GM19463 (cell line): ENCODE results near the gene PELI1.
"Not testable (repeated sequence)": the region's sequence is repeated elsewhere in the genome, so short reads cannot be mapped to it uniquely, and the experiment has no call there.

Experiments
- ATAC-seq: cut with Tn5 transposase; IDR thresholded peaks from one replicate; pipeline ENCODE4 v1.9.1; 2021; ENCODE audit warnings: mild to moderate bottlenecking, moderate library complexity; ENCODE audit not compliant: unreplicated experiment

Gene PELI1

GRCh38 chr2:64092502-64092901, 51.7 kb downstream of the PELI1 start:
- ATAC-seq: peak; percentile 80

GRCh38 chr2:64090264-64090663, 54.0 kb downstream of the PELI1 start:
- no peak for ATAC-seq

GRCh38 chr2:64086347-64087082, 57.7 kb downstream of the PELI1 start:
- ATAC-seq: peak; percentile 41

GRCh38 chr2:64085936-64086335, 58.3 kb downstream of the PELI1 start:
- no peak for ATAC-seq

GRCh38 chr2:64081046-64081445, 63.2 kb downstream of the PELI1 start:
- ATAC-seq: no peak

GRCh38 chr2:64080179-64080578, 64.0 kb downstream of the PELI1 start:
- no peak for ATAC-seq

- ATAC-seq: not testable (repeated sequence)
Measured at GRCh38 chr2:64079688-64080087, 64.5 kb downstream of the PELI1 start.

- ATAC-seq: not testable (repeated sequence)
Measured at GRCh38 chr2:64076828-64077227, 67.4 kb downstream of the PELI1 start.

GRCh38 chr2:64074616-64075015, 69.6 kb downstream of the PELI1 start:
- ATAC-seq: not testable (repeated sequence)

- ATAC-seq: no peak
Measured at GRCh38 chr2:64067326-64067725, 76.9 kb downstream of the PELI1 start.

- ATAC-seq: no peak
Measured at GRCh38 chr2:64065516-64065915, 78.7 kb downstream of the PELI1 start.

GRCh38 chr2:64063924-64064331, 80.3 kb downstream of the PELI1 start:
- ATAC-seq: no peak

GRCh38 chr2:64063454-64063853, 80.8 kb downstream of the PELI1 start:
- no peak for ATAC-seq

GRCh38 chr2:64062840-64063239, 81.4 kb downstream of the PELI1 start:
- ATAC-seq: peak; percentile 84

GRCh38 chr2:64059270-64059669, 85.0 kb downstream of the PELI1 start:
- no peak for ATAC-seq

- ATAC-seq: no peak
Measured at GRCh38 chr2:64056021-64056420, 88.2 kb downstream of the PELI1 start.

- ATAC-seq: no peak
Measured at GRCh38 chr2:64054161-64054915, 89.9 kb downstream of the PELI1 start.

GRCh38 chr2:64052463-64053241, 91.6 kb downstream of the PELI1 start:
- no peak for ATAC-seq

- ATAC-seq: peak; percentile 94
Measured at GRCh38 chr2:64049633-64050220, 94.5 kb downstream of the PELI1 start.

GRCh38 chr2:64045938-64046337, 98.3 kb downstream of the PELI1 start:
- ATAC-seq: no peak
